ENCODE data around the gene ITPR2.
A peak's percentile ranks its signal among the peaks of the same experiment; 100 is the strongest.

ITPR2 gene

DNA sequence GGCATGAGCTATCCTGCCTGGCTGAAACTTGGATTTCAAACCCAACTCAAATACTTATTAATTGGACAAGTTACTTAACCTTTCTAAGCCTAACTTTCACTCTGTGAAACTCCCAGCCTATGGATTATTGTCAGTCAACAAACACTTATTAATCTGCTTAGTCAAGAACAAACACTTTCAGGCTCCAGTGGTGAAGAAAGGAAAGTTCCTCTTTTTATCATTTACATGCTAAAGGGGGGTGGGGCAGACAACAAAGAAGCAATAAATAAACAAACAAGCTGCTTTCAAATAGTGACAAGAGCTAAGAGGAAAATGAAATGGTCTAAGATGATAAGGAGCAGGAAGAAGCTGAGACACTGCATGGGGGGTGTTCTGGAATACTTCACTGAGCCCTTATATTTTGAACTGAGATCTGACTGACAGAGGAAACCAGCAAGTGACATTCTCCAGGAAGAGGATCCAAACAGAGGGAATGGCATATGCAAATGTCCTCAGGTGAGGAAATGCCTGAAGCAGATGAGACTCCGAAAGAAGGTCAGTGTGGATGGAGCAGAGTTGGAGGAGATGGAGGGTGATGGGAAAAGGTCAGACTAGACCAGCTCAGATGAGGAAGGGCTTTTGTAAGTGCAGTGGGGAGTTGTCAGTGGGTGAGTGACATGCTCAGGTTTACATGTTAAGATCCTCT is 259.6 kb downstream of the ITPR2 start:
- H3K4me1 Mint-ChIP-seq = peaks cover 16% of the 10 kb centered on the region
- H3K27me3 Mint-ChIP-seq (ENCODE audit: low read depth, poor library complexity) = peaks cover 3% of the 10 kb centered on the region
- no peak for DNase-seq
- H3K36me3 Mint-ChIP-seq (ENCODE audit: low read depth) = no peaks in the 10 kb centered on the region
- H3K4me3 Mint-ChIP-seq = no peak overlapping the region
- H3K9me3 Mint-ChIP-seq = no peaks in the 10 kb centered on the region
- TF ChIP-seq, protein P1, sequence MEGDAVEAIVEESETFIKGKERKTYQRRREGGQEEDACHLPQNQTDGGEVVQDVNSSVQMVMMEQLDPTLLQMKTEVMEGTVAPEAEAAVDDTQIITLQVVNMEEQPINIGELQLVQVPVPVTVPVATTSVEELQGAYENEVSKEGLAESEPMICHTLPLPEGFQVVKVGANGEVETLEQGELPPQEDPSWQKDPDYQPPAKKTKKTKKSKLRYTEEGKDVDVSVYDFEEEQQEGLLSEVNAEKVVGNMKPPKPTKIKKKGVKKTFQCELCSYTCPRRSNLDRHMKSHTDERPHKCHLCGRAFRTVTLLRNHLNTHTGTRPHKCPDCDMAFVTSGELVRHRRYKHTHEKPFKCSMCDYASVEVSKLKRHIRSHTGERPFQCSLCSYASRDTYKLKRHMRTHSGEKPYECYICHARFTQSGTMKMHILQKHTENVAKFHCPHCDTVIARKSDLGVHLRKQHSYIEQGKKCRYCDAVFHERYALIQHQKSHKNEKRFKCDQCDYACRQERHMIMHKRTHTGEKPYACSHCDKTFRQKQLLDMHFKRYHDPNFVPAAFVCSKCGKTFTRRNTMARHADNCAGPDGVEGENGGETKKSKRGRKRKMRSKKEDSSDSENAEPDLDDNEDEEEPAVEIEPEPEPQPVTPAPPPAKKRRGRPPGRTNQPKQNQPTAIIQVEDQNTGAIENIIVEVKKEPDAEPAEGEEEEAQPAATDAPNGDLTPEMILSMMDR (IDR thresholded peaks at IDR 0.05) = no peak
- peak overlapping the region; percentile 0 for H3K27ac Mint-ChIP-seq

DNA sequence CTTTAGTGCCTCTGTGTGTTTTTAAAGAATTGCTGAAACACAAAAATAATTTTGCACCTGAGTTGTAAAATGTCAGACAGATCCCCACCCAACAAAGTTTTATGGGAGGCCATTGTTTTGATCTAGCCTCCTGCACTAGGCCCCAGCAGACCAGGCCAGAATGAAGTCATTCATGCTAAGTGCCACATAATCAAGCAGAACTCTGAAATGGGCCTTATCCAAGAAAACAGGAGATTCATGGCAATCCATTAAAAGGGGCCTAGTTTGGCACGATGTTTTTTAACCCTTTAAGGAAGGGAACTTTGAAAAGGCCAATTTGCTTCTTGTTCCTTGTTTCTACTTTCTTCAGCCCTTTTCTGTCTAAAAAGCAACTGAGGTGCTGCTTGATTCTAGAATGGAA is 260.9 kb downstream of the ITPR2 start:
- H3K27ac Mint-ChIP-seq = no peak overlapping the region

DNA sequence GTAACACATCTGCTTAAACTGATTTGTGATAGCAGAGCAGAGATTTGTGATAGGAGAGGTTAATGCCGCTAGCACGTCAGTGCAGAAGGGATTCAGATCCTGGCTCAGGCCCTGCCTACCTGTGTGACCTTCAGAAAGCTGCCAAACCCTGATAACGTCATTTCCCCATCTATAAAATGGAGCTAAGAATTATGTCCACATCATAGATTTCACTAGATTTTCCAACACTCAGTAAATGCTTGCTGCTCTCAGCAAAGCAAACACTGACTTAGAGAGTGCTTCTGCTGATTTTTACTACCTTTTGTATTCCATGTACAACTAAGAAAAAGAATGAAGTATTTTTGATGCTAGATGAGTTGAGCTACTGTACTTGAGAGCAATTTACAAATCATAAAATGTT is 261.4 kb downstream of the ITPR2 start:
- peak overlapping the region; percentile 75 for H3K27ac Mint-ChIP-seq
- peaks cover 3% of the 10 kb centered on the region for H3K27me3 Mint-ChIP-seq (ENCODE audit: low read depth, poor library complexity)
- peaks cover 16% of the 10 kb centered on the region for H3K4me1 Mint-ChIP-seq
- no peak for DNase-seq
- no peak overlapping the region for H3K4me3 Mint-ChIP-seq
- TF ChIP-seq, protein P1 (IDR thresholded peaks at IDR 0.05) = no peak
- H3K9me3 Mint-ChIP-seq = no peaks in the 10 kb centered on the region
- no peaks in the 10 kb centered on the region for H3K36me3 Mint-ChIP-seq (ENCODE audit: low read depth)

More for the DNA sequence above, 260.9 kb downstream of the ITPR2 start:
- Mint-ChIP-seq H3K4me3 (no peak overlapping the region), H3K36me3 (ENCODE audit: low read depth) (no peaks in the 10 kb centered on the region), H3K27me3 (ENCODE audit: low read depth, poor library complexity) (peaks cover 3% of the 10 kb centered on the region), H3K9me3 (no peaks in the 10 kb centered on the region), H3K4me1 (peaks cover 16% of the 10 kb centered on the region)
- no peak for DNase-seq
- TF ChIP-seq, protein P1 (IDR thresholded peaks at IDR 0.05) = no peak

DNA sequence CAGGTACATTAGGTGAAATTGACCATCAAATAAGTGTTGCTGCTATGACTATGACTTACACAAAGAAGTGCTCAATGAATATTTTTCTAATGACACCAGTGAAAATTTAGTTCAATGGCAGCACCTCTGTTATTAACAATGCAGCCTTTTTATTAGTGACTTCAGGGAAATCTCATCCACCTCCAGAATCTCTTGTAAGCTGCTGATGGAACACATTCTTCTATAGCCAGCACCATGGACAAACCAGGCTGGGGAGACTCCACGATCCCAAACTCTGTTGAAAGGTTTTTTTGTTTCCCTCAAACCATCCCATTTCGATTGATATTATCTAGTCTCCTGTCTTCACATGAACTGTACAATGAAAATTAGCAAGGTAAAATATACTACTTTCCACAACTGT is 265.9 kb downstream of the ITPR2 start:
- Mint-ChIP-seq H3K27me3 (ENCODE audit: low read depth, poor library complexity) (peaks cover 4% of the 10 kb centered on the region), H3K4me1 (peaks cover 7% of the 10 kb centered on the region), H3K9me3 (no peaks in the 10 kb centered on the region), H3K4me3 (no peak overlapping the region), H3K36me3 (ENCODE audit: low read depth) (no peaks in the 10 kb centered on the region), H3K27ac (no peak overlapping the region)
- TF ChIP-seq, protein P1 (IDR thresholded peaks at IDR 0.05) = no peak
- no peak for DNase-seq

DNA sequence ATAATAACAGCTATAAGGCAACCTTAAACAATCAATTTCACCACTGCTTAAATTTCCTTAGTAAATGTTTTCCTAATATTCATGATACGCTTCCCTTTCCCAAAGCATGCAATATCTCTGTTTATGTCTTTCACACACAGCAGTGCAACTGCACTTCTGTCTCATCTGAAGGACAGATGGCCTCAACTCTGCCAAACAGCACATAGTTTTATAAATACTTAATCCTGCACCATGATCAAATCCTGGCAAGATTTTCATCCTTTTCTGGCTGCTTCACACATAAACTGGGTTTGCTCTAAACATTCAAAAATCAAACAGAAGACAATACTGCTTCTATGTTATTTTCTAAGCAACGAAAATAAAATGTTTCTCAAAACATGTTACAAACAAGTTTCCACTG is 266.3 kb downstream of the ITPR2 start:
- Mint-ChIP-seq H3K4me1 (peaks cover 4% of the 10 kb centered on the region), H3K27ac (no peak overlapping the region), H3K36me3 (ENCODE audit: low read depth) (no peaks in the 10 kb centered on the region), H3K9me3 (no peaks in the 10 kb centered on the region), H3K4me3 (no peak overlapping the region), H3K27me3 (ENCODE audit: low read depth, poor library complexity) (peaks cover 4% of the 10 kb centered on the region)
- DNase-seq = no peak
- TF ChIP-seq, protein P1 (IDR thresholded peaks at IDR 0.05) = no peak

DNA sequence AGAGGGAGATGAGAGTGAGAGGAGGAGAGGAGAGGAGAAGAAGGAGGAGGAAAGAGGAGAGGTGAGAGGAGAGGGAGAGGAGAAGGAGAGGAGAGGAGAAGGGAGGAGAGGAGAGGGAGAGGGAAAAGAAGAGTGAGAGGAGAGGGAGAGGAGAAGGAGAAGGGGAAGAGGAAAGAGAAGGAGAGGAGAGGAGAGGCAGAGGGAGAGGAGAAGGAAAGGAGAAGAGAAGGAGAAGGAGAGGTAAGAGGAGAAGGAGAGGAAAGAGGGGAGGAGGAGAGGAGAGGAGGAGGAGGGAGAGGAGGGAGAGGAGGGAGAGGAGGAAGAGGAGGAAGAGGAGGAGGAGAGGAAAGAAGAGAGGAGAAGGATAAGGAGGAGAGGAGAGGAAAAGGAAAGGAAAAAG is 266.8 kb downstream of the ITPR2 start:
- H3K9me3 Mint-ChIP-seq = no peaks in the 10 kb centered on the region
- peaks cover 4% of the 10 kb centered on the region for H3K4me1 Mint-ChIP-seq
- no peaks in the 10 kb centered on the region for H3K36me3 Mint-ChIP-seq (ENCODE audit: low read depth)
- no peak overlapping the region for H3K4me3 Mint-ChIP-seq
- H3K27ac Mint-ChIP-seq = no peak overlapping the region
- no peak for DNase-seq
- TF ChIP-seq, protein P1 (IDR thresholded peaks at IDR 0.05) = no peak
- peaks cover 4% of the 10 kb centered on the region for H3K27me3 Mint-ChIP-seq (ENCODE audit: low read depth, poor library complexity)

Measured in nephron progenitor cell (in vitro differentiated cells).